Liver (tissue), 9 donors: ENCODE data around the gene RNF6. TPM values are rescaled to one million over a fixed set of nuclear protein-coding genes. Genes with fewer than 3 reads are reported as not detected.

Experiments used
- DNase-seq: peaks from one replicate; pipeline ENCODE4 v3.0.0-alpha.2; 2017; ENCODE audit warnings: low spot score
- H3K27ac ChIP-seq, 2 donors: one replicate each; pipeline ENCODE4 v1.7.0; 2013; ENCODE audit warnings: inconsistent platforms in 2 of 2, low read length in 2 of 2, control low read depth in 1 of 2, low read depth in 1 of 2, mild to moderate bottlenecking in 1 of 2
- H3K27me3 ChIP-seq, 4 donors: one replicate each; pipeline versions ENCODE4 v1.6.1 to v1.7.0; 2013; ENCODE audit warnings: low read length in 3 of 4, inconsistent platforms in 1 of 4, mild to moderate bottlenecking in 1 of 4, moderate library complexity in 1 of 4; ENCODE audit not compliant: control insufficient read depth in 4 of 4, insufficient read depth in 4 of 4
- H3K36me3 ChIP-seq, 4 donors: one replicate each; pipeline versions ENCODE4 v1.6.1 to v1.7.0; 2013; ENCODE audit warnings: low read length in 3 of 4, mild to moderate bottlenecking in 3 of 4, low read depth in 1 of 4, moderate library complexity in 1 of 4; ENCODE audit not compliant: control insufficient read depth in 4 of 4, insufficient read depth in 3 of 4
- H3K4me1 ChIP-seq, 4 donors: one replicate each; pipeline versions ENCODE4 v1.6.1 to v1.7.0; 2013; ENCODE audit warnings: low read length in 3 of 4, mild to moderate bottlenecking in 3 of 4, moderate library complexity in 1 of 4; ENCODE audit not compliant: control insufficient read depth in 4 of 4, insufficient read depth in 4 of 4
- H3K4me3 ChIP-seq, 3 donors: one replicate each; pipeline versions ENCODE4 v1.6.1 to v1.7.0; 2013; ENCODE audit warnings: low read length in 3 of 3, control low read depth in 1 of 3, low read depth in 1 of 3, mild to moderate bottlenecking in 1 of 3
- H3K9ac ChIP-seq, 2 donors: one replicate each; pipeline ENCODE4 v1.7.0; 2013; ENCODE audit warnings: low read length in 2 of 2, mild to moderate bottlenecking in 2 of 2, moderate library complexity in 2 of 2, control low read depth in 1 of 2, low read depth in 1 of 2
- H3K9me3 ChIP-seq, 4 donors: one replicate each; pipeline versions ENCODE4 v1.6.1 to v1.7.0; 2013; ENCODE audit warnings: low read length in 3 of 4; ENCODE audit not compliant: control insufficient read depth in 4 of 4
- EGR1 ChIP-seq, 2 donors: IDR thresholded peaks; 2 replicates each; pipeline ENCODE4 v1.6.1; 2016 to 2018; ENCODE audit warnings: antibody characterized with exemption in 2 of 2, low read depth in 2 of 2
- FOXA1 ChIP-seq: IDR thresholded peaks from 2 replicates; pipeline ENCODE4 v1.6.1; 2016; ENCODE audit warnings: antibody characterized with exemption
- FOXA2 ChIP-seq: IDR thresholded peaks from 2 replicates; pipeline ENCODE4 v1.6.1; 2016; ENCODE audit warnings: antibody characterized with exemption
- GABPA ChIP-seq, 2 donors: IDR thresholded peaks in 1 of 2; conservative IDR thresholded peaks in 1 of 2; 2 replicates each; pipeline ENCODE4 v1.6.1; 2016; ENCODE audit warnings: antibody characterized with exemption in 2 of 2, mild to moderate bottlenecking in 1 of 2, moderate library complexity in 1 of 2
- HNF4A ChIP-seq, 2 donors: conservative IDR thresholded peaks; 2 replicates each; pipeline ENCODE4 v1.6.1; 2016; ENCODE audit warnings: antibody characterized with exemption in 2 of 2, mild to moderate bottlenecking in 2 of 2
- HNF4G ChIP-seq: IDR thresholded peaks from 2 replicates; pipeline ENCODE4 v1.6.1; 2016; ENCODE audit warnings: antibody characterized with exemption
- JUND ChIP-seq, 2 donors: IDR thresholded peaks; 2 replicates each; pipeline ENCODE4 v1.6.1; 2016; ENCODE audit warnings: antibody characterized with exemption in 2 of 2
- NR2F2 ChIP-seq: IDR thresholded peaks from 2 replicates; pipeline ENCODE4 v1.6.1; 2016; ENCODE audit warnings: antibody characterized with exemption
- RAD21 ChIP-seq, 2 donors: IDR thresholded peaks; 2 replicates each; pipeline ENCODE4 v1.6.1; 2016; ENCODE audit warnings: antibody characterized with exemption in 2 of 2, mild to moderate bottlenecking in 2 of 2
- RXRA ChIP-seq, 2 donors: IDR thresholded peaks; 2 replicates each; pipeline ENCODE4 v1.6.1; 2017 to 2018; ENCODE audit warnings: antibody characterized with exemption in 2 of 2, mild to moderate bottlenecking in 1 of 2
- SP1 ChIP-seq: IDR thresholded peaks from 2 replicates; pipeline ENCODE4 v1.6.1; 2018; ENCODE audit warnings: antibody characterized with exemption, mild to moderate bottlenecking
- TAF1 ChIP-seq: conservative IDR thresholded peaks from 2 replicates; pipeline ENCODE4 v1.6.1; 2016; ENCODE audit warnings: antibody characterized with exemption, mild to moderate bottlenecking
- YY1 ChIP-seq: IDR thresholded peaks from 2 replicates; pipeline ENCODE4 v1.6.1; 2016; ENCODE audit warnings: antibody characterized with exemption, mild to moderate bottlenecking
- WGBS: extraction: QIAGEN DNeasy Blood & Tissue Kit; methylation state at CpG from one replicate; pipeline ENCODE4 v1.1.7; 2013; 5-methylcytosine and 5-hydroxymethylcytosine counted together
- polyA plus RNA-seq, 2 donors: library from polyadenylated mRNA; stranded (reverse) in 1 of 2; unstranded in 1 of 2; fragments of 200-250 nt in 1 of 2; fragments of >200 nt in 1 of 2; fragmentation: Nextera tagmentation in 1 of 2; extraction: Ambion mirVana in 1 of 2; gene quantifications; one replicate each; pipeline versions ENCODE4 v1.2.1 to v1.2.3, GENCODE V29; 2013 to 2015
- total RNA-seq, 2 donors: library from RNA; depleted of rRNA; stranded (reverse); fragments of >200 nt; gene quantifications; one replicate each; pipeline ENCODE4 v1.2.3, GENCODE V29; 2014
- TF ChIP-seq, protein P1 (sequence below): IDR thresholded peaks from 2 replicates; pipeline ENCODE4 v1.6.1; 2016; ENCODE audit warnings: antibody characterized with exemption
- TF ChIP-seq, protein P2 (sequence below): IDR thresholded peaks from 2 replicates; pipeline ENCODE4 v1.6.1; 2016; ENCODE audit warnings: antibody characterized with exemption
- TF ChIP-seq, protein P3 (sequence below): fragments of 150-350 bp; IDR thresholded peaks from 2 replicates; pipeline ENCODE4 v1.5.1; 2017; ENCODE audit warnings: improper control_type of control experiment, low read depth, low read length; ENCODE audit not compliant: missing input control
- TF ChIP-seq, protein P4 (sequence below): IDR thresholded peaks from 2 replicates; pipeline ENCODE4 v1.6.1; 2016; ENCODE audit warnings: antibody characterized with exemption, mild to moderate bottlenecking
- TF ChIP-seq, protein P5 (sequence below): IDR thresholded peaks from 2 replicates; pipeline ENCODE4 v1.6.1; 2016; ENCODE audit warnings: antibody characterized with exemption
- donor health status: healthy.
- donor health status: healthy.
- donor health status: healthy.
- donor health status: healthy.
- donor health status: healthy.

RNF6 gene
- total and polyA plus RNA-seq, 4 donors = 8.1 to 21.9 (median 14.8) TPM

DNA sequence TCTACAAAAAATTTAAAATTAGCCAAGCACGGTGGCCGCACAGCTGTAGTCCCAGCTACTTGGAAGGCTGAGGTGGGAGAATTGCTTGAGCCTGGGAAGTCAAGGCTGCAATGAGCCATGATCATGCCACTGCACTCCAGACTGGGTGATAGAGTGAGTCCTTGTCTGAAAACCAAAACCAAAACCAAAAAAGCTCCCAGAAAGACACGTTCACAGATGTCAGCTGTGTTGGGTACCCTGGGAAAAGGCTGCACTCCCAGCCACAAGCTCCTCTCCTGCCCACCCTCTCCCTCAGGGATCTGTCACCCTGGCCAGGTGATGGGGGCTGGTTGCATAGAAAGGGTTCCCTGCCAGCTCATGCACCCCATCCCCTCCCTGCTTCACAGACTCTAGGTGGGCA, 53.3 kb downstream of the RNF6 start:
- Histone ChIP-seq H3K9me3 (no peaks in the 10 kb centered on the region), H3K4me3 (no peak overlapping the region), H3K4me1 (no peaks in the 10 kb centered on the region), H3K36me3 (no peaks in the 10 kb centered on the region), H3K27me3 (no peaks in the 10 kb centered on the region), H3K9ac (no peak overlapping the region), H3K27ac (no peak overlapping the region)
- 84% methylated on average over 3 of the region's 3 CpGs for WGBS
- no peak for DNase-seq
- TF ChIP-seq JUND (IDR thresholded peaks at IDR 0.05) (no peak), RAD21 (IDR thresholded peaks at IDR 0.05) (no peak), EGR1 (IDR thresholded peaks at IDR 0.05; ENCODE audit: low read depth in 2 of 2) (no peak), FOXA2 (no peak), GABPA (IDR thresholded peaks at IDR 0.05 in 1 of 2, conservative IDR thresholded peaks at IDR 0.05 in 1 of 2) (no peak)
- TF ChIP-seq, protein P1, sequence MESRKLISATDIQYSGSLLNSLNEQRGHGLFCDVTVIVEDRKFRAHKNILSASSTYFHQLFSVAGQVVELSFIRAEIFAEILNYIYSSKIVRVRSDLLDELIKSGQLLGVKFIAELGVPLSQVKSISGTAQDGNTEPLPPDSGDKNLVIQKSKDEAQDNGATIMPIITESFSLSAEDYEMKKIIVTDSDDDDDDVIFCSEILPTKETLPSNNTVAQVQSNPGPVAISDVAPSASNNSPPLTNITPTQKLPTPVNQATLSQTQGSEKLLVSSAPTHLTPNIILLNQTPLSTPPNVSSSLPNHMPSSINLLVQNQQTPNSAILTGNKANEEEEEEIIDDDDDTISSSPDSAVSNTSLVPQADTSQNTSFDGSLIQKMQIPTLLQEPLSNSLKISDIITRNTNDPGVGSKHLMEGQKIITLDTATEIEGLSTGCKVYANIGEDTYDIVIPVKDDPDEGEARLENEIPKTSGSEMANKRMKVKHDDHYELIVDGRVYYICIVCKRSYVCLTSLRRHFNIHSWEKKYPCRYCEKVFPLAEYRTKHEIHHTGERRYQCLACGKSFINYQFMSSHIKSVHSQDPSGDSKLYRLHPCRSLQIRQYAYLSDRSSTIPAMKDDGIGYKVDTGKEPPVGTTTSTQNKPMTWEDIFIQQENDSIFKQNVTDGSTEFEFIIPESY = no peak
- TF ChIP-seq, protein P2, sequence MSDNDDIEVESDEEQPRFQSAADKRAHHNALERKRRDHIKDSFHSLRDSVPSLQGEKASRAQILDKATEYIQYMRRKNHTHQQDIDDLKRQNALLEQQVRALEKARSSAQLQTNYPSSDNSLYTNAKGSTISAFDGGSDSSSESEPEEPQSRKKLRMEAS = no peak

DNA sequence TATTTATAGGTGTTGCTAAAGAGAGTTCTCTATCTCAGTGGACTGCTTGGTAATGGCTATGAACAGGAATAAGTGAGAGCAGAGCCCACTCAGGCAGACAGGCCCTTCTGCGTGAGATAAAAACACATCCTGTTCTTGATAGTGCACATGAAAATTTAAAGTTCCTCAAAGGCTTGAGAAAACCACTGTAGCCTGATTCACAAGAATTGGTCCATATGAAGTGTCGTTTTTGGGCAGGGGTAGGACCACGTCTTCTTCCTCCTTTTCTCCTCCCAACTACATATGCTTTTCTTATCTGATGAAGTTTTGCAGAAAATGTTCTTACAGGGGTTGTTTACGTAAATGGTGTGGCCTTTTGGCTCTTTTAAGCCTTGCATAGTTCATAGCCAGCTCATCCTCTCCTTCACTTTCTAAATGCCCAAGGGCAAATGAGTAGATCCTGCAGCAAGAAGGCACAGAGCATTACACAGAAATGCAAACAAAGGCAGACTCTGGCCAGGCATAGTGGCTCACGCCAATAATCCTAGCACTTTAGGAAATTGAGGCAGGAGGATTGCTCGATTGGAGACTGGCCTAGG, 53.8 kb downstream of the RNF6 start:
- no peaks in the 10 kb centered on the region for H3K9me3 ChIP-seq
- no peak overlapping the region for H3K4me3 ChIP-seq
- DNase-seq = no peak
- no peaks in the 10 kb centered on the region for H3K36me3 ChIP-seq
- no peak overlapping the region for H3K9ac ChIP-seq
- H3K27me3 ChIP-seq = no peaks in the 10 kb centered on the region
- 77% methylated on average over 6 of the region's 6 CpGs for WGBS
- TF ChIP-seq HNF4A (conservative IDR thresholded peaks at IDR 0.05) = no peak
- no peak for TF ChIP-seq HNF4G
- no peak for TF ChIP-seq NR2F2
- TF ChIP-seq GABPA (IDR thresholded peaks at IDR 0.05 in 1 of 2, conservative IDR thresholded peaks at IDR 0.05 in 1 of 2) = no peak
- TF ChIP-seq, protein P3, sequence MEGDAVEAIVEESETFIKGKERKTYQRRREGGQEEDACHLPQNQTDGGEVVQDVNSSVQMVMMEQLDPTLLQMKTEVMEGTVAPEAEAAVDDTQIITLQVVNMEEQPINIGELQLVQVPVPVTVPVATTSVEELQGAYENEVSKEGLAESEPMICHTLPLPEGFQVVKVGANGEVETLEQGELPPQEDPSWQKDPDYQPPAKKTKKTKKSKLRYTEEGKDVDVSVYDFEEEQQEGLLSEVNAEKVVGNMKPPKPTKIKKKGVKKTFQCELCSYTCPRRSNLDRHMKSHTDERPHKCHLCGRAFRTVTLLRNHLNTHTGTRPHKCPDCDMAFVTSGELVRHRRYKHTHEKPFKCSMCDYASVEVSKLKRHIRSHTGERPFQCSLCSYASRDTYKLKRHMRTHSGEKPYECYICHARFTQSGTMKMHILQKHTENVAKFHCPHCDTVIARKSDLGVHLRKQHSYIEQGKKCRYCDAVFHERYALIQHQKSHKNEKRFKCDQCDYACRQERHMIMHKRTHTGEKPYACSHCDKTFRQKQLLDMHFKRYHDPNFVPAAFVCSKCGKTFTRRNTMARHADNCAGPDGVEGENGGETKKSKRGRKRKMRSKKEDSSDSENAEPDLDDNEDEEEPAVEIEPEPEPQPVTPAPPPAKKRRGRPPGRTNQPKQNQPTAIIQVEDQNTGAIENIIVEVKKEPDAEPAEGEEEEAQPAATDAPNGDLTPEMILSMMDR = no peak
- no peak for TF ChIP-seq EGR1 (IDR thresholded peaks at IDR 0.05; ENCODE audit: low read depth in 2 of 2)
- no peak for TF ChIP-seq FOXA1
- TF ChIP-seq JUND (IDR thresholded peaks at IDR 0.05) = no peak
- no peak for TF ChIP-seq TAF1
- no peak for TF ChIP-seq YY1
- TF ChIP-seq FOXA2 = no peak
- TF ChIP-seq RAD21 (IDR thresholded peaks at IDR 0.05) = no peak
- TF ChIP-seq, protein P4, sequence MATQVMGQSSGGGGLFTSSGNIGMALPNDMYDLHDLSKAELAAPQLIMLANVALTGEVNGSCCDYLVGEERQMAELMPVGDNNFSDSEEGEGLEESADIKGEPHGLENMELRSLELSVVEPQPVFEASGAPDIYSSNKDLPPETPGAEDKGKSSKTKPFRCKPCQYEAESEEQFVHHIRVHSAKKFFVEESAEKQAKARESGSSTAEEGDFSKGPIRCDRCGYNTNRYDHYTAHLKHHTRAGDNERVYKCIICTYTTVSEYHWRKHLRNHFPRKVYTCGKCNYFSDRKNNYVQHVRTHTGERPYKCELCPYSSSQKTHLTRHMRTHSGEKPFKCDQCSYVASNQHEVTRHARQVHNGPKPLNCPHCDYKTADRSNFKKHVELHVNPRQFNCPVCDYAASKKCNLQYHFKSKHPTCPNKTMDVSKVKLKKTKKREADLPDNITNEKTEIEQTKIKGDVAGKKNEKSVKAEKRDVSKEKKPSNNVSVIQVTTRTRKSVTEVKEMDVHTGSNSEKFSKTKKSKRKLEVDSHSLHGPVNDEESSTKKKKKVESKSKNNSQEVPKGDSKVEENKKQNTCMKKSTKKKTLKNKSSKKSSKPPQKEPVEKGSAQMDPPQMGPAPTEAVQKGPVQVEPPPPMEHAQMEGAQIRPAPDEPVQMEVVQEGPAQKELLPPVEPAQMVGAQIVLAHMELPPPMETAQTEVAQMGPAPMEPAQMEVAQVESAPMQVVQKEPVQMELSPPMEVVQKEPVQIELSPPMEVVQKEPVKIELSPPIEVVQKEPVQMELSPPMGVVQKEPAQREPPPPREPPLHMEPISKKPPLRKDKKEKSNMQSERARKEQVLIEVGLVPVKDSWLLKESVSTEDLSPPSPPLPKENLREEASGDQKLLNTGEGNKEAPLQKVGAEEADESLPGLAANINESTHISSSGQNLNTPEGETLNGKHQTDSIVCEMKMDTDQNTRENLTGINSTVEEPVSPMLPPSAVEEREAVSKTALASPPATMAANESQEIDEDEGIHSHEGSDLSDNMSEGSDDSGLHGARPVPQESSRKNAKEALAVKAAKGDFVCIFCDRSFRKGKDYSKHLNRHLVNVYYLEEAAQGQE = no peak
- TF ChIP-seq, protein P2 = no peak
- TF ChIP-seq RXRA (IDR thresholded peaks at IDR 0.05) = no peak
- TF ChIP-seq, protein P1 = no peak
- TF ChIP-seq, protein P5, sequence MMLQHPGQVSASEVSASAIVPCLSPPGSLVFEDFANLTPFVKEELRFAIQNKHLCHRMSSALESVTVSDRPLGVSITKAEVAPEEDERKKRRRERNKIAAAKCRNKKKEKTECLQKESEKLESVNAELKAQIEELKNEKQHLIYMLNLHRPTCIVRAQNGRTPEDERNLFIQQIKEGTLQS = no peak
- TF ChIP-seq SP1 = no peak
- H3K27ac ChIP-seq = no peak overlapping the region
- no peaks in the 10 kb centered on the region for H3K4me1 ChIP-seq
